Measurements from ENCODE around the gene ZNF714. TPM values are rescaled to one million over a fixed set of nuclear protein-coding genes. Genes with fewer than 3 reads are reported as not detected.

Gene ZNF714
- total RNA-seq, 1 donor from 2014 or later, result 6.4 TPM

DNA sequence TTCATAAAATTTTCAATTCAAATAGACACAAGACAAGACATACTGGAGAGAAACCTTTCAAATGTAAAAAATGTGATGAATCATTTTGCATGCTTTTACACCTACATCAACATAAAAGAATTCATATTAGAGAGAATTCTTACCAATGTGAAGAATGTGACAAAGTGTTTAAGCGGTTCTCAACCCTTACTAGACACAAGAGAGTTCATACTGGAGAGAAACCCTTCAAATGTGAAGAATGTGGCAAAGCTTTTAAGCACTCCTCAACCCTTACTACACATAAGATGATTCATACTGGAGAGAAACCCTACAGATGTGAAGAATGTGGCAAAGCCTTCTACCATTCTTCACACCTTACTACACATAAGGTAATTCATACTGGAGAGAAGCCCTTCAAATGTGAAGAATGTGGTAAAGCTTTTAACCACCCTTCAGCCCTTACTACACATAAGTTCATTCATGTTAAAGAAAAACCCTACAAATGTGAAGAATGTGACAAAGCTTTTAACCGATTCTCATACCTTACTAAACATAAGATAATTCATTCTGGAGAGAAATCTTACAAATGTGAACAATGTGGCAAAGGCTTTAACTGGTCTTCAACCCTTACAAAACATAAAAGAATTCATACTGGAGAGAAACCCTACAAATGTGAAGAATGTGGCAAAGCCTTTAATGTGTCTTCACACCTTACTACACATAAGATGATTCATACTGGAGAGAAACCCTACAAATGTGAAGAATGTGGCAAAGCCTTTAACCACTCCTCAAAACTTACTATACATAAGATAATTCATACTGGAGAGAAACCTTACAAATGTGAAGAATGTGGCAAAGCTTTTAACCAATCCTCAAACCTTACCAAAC is 35.3 kb downstream of the ZNF714 start:
- Histone ChIP-seq H3K27ac (no peak overlapping the region), H3K36me3 (peaks cover 6 to 20% of the 10 kb centered on the region in 2 donors), H3K9me3 (peaks cover 5% of the 10 kb centered on the region), H3K27me3 (no peaks in the 10 kb centered on the region), H3K4me1 (no peaks in the 10 kb centered on the region), H3K4me3 (no peak overlapping the region)
- no peak for DNase-seq (ENCODE audit: extremely low spot score in 2 of 2)
- TF ChIP-seq POLR2AphosphoS5 (IDR thresholded peaks at IDR 0.05; ENCODE audit: insufficient read depth in 1 of 2, low read depth in 1 of 2) (no peak), POLR2A (IDR thresholded peaks at IDR 0.05) (no peak)
- TF ChIP-seq, protein P1, sequence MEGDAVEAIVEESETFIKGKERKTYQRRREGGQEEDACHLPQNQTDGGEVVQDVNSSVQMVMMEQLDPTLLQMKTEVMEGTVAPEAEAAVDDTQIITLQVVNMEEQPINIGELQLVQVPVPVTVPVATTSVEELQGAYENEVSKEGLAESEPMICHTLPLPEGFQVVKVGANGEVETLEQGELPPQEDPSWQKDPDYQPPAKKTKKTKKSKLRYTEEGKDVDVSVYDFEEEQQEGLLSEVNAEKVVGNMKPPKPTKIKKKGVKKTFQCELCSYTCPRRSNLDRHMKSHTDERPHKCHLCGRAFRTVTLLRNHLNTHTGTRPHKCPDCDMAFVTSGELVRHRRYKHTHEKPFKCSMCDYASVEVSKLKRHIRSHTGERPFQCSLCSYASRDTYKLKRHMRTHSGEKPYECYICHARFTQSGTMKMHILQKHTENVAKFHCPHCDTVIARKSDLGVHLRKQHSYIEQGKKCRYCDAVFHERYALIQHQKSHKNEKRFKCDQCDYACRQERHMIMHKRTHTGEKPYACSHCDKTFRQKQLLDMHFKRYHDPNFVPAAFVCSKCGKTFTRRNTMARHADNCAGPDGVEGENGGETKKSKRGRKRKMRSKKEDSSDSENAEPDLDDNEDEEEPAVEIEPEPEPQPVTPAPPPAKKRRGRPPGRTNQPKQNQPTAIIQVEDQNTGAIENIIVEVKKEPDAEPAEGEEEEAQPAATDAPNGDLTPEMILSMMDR (IDR thresholded peaks at IDR 0.05), result no peak
- intact Hi-C loops (cut with DNase I), result no loop called here

DNA sequence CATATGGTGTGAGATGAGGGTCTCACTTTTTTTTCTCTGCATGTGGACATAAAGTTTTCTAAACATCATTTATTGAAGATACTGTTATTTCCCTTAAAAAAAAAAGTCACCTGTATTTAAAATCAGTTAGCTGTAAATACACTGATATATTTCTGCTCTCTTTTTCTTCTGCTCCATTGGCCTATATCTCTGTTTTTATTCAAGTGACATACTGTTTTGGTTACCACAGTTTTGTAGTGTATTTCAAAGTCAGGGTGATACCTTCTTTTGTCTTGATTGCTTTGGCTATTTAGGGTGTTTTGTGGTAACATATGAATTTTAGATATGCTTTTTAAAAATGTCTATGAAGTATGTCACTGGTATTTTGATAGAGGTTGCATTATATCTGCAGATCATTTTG is 44.1 kb downstream of the ZNF714 start:
- DNase-seq (ENCODE audit: extremely low spot score in 2 of 2), result no peak
- intact Hi-C loops (cut with DNase I), result no loop called here
- Histone ChIP-seq H3K27me3 (no peaks in the 10 kb centered on the region), H3K36me3 (no peaks in the 10 kb centered on the region), H3K27ac (no peak overlapping the region), H3K9me3 (no peaks in the 10 kb centered on the region), H3K4me3 (no peak overlapping the region), H3K4me1 (no peaks in the 10 kb centered on the region)
- TF ChIP-seq POLR2AphosphoS5 (IDR thresholded peaks at IDR 0.05; ENCODE audit: insufficient read depth in 1 of 2, low read depth in 1 of 2), result no peak

DNA sequence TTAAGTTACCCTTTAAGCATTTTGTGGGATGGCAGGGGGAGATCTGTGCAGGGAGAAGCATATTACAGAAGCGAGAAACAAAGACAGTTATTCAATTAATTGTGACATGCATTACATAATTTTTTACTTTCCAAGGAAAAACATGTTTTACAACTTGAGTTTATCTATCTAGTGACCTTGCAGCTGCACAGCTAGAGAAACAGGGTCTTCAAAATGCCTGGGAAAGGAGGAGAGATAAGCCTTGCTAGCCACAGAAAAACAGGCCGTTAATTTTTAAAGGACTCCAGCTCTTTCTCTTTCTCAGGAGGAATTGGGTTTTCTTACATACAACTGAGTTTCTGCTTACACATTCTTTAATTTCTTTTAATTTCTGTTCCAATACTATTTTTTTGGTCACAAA is 45.0 kb downstream of the ZNF714 start:
- Histone ChIP-seq H3K27ac (no peak overlapping the region), H3K9me3 (no peaks in the 10 kb centered on the region), H3K36me3 (no peaks in the 10 kb centered on the region), H3K4me3 (no peak overlapping the region), H3K27me3 (no peaks in the 10 kb centered on the region), H3K4me1 (no peaks in the 10 kb centered on the region)
- TF ChIP-seq POLR2A (IDR thresholded peaks at IDR 0.05) (no peak), POLR2AphosphoS5 (IDR thresholded peaks at IDR 0.05; ENCODE audit: insufficient read depth in 1 of 2, low read depth in 1 of 2) (no peak)
- TF ChIP-seq, protein P1 (IDR thresholded peaks at IDR 0.05), result no peak
- no peak for DNase-seq (ENCODE audit: extremely low spot score in 2 of 2)
- intact Hi-C loops (cut with DNase I), result no loop called here

- TF ChIP-seq POLR2A (IDR thresholded peaks at IDR 0.05) (no peak), POLR2AphosphoS5 (IDR thresholded peaks at IDR 0.05; ENCODE audit: insufficient read depth in 1 of 2, low read depth in 1 of 2) (no peak)
- TF ChIP-seq, protein P1 (IDR thresholded peaks at IDR 0.05), result no peak
- no peak overlapping the region for H3K4me3 ChIP-seq
- H3K27ac ChIP-seq, result no peak overlapping the region
- H3K9me3 ChIP-seq, result no peaks in the 10 kb centered on the region
- H3K4me1 ChIP-seq, result no peaks in the 10 kb centered on the region
- H3K27me3 ChIP-seq, result no peaks in the 10 kb centered on the region
- no peaks in the 10 kb centered on the region for H3K36me3 ChIP-seq
- no peak for DNase-seq (ENCODE audit: extremely low spot score in 2 of 2)
- intact Hi-C loops (cut with DNase I), result no loop called here
Measured at GRCh38 chr19:21127898-21128297, 45.9 kb downstream of the ZNF714 start.

GRCh38 chr19:21128901-21129698 is 47.1 kb downstream of the ZNF714 start:
- Histone ChIP-seq H3K27ac (no peak overlapping the region), H3K27me3 (no peaks in the 10 kb centered on the region), H3K9me3 (no peaks in the 10 kb centered on the region), H3K4me3 (no peak overlapping the region), H3K36me3 (no peaks in the 10 kb centered on the region), H3K4me1 (no peaks in the 10 kb centered on the region)
- DNase-seq (ENCODE audit: extremely low spot score in 2 of 2), result no peak
- intact Hi-C loops (cut with DNase I), result no loop called here
- TF ChIP-seq, protein P1 (IDR thresholded peaks at IDR 0.05), result no peak
- TF ChIP-seq POLR2AphosphoS5 (IDR thresholded peaks at IDR 0.05; ENCODE audit: insufficient read depth in 1 of 2, low read depth in 1 of 2) (no peak), POLR2A (IDR thresholded peaks at IDR 0.05) (no peak)
